NCI-H524 treated with DMSO at 0.1 percent for 48 hours (cell line): ENCODE measurements around the gene MAJIN.
"Not testable (repeated sequence)": the region's sequence is repeated elsewhere in the genome, so short reads cannot be mapped to it uniquely, and the experiment has no call there.

ENCODE experiments used
- DNase-seq: peaks from one replicate; lab custom pipeline; 2025; lab: John Stamatoyannopoulos, UW

Gene MAJIN

DNA sequence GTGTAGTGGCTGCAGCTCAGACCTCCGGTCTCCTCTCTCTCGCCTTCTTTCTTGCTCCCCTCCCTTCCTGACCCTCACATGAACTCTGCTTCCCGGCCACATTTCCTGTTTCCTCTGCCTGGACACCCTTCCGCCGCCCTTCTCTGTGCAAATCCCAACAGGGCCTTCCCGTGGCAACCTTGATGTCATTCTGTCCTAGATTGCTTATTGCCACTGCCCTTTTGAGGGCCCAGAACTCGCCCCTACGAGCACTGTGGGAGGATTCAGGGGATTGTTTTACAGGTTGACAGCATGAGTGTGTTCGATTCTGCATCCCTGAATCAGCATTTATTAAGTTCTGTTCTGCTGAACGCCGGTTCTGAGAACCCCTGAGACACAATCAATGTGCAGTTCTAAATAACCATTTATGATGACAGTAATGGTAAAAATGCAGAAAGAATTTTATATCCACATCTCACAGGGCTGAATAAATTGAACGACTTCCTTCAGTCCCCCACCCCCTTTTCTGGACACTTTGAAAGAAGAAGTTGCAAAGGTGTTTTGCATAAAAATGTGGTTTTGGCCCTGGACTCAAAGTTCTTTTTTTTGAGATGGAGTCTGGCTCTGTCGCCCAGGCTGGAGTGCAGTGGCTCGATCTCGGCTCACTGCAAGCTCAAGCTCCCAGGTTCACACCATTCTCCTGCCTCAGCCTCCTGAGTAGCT is 18.5 kb upstream of the MAJIN start:
- no peak for DNase-seq

DNA sequence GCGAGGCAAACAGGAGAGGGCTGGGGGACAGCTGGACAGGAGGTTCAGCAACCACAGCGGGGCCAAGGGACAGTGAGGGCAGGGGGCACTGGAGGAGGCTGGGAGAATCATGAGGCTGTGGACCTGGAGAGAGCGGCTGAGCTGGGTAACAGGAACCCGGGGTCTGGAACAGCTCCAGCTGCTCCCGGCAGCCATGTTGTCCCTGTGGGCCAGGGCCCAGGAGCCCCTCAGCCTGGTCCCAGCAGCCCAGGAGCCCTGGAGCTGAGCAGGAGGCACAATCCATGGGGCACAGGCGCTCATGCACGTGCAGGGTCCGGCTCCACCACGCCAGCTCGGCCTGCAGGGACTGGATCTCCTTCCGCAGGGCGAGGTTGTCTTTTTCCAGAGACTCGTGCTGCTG is 17.5 kb upstream of the MAJIN start:
- no peak for DNase-seq

DNA sequence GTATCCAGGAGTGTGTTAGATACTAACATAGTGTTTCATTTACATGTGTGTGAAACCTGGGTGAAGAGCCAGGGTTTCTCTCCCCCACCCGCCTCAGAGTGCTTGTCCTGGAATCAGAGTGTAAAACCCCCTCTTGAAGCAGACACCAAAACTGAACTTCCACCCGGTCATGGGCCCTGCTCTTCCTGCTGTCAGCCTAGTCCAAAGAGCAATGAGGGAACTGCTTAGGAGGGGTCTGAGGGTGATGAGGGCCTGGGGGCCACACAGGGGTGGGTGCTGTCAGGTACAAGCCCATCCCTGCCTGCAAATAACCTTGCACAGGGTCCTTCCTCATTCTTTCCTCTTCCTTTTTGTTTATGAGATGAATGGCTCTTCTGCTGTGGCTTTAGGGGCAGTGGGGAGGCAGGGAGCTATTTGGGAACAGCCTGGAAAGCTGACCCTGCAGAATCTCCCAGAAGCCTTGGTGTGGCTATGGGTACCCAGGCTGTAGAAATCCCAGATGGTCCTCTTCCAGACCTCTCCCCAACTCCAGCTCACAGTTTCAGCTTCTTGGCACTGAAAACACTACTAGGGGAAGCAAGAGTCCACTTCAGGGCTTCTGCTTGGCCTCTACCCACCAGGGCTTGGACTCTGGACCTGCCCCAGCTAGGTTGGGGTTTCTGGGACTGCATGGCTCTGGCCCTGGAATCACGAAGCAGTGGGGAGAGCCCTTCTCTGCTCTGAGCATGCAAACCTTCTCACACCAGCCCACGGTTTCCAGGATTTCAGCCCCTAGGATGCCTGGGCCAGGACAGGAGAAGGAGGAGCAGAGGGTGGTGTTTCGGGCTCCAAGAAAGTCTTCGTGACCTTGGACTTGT is 16.3 kb upstream of the MAJIN start:
- no peak for DNase-seq

DNA sequence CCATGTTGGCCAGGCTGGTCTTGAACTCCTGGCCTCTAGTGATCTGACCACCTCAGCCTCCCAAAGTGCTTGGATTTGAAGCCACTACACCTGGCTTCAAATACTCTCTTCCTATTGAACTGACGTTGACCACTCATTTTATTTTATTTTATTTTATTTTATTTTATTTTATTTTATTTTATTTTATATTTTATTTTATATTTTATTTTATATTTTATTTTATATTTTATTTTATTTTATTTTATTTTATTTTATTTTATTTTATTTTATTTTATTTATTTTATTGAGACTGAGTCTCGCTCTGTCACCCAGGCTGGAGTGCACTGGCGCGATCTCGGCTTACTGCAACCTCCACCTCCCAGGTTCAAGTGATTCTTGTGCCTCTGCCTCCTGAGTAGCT is 11.4 kb upstream of the MAJIN start:
- DNase-seq: not testable (repeated sequence)

DNA sequence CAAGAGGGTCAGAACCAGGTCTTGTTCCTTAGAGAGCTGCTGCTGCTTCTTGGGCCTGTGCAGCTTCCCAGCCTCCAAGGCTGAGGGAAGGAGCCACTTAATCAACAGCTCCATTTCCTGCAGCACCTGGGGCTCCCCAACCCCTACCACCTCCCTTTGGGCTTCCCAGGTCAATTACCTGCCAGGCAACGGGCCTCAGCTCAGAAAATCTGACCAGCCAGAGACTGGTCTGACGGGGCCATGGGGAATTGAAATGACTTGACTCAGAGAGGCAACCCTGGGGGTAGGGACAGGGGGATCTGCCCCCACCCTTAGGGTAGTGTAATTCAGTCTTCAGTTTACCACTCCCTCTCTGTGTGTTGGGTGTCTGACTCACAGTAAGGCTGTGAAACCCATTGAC is 4.7 kb upstream of the MAJIN start:
- DNase-seq: no peak

DNA sequence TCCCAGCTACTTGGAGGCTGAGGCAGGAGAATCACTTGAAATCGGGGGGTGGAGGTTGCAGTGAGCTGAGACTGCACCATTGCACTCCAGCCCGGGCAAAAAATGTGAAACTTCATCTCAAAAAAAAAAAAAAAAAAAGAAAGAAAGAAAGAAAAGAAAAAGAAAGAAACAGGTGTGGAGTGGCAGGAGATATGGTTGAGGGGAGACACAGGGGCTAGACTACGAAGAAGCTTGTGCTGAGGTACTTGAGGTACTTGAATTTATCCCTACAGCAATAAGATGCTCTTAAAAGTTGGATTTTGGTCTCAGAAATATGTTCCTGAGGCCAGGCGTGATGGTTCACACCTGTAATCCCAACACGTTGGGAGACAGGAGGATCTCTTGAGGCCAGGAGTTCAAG is 2.2 kb upstream of the MAJIN start:
- DNase-seq: no peak

DNA sequence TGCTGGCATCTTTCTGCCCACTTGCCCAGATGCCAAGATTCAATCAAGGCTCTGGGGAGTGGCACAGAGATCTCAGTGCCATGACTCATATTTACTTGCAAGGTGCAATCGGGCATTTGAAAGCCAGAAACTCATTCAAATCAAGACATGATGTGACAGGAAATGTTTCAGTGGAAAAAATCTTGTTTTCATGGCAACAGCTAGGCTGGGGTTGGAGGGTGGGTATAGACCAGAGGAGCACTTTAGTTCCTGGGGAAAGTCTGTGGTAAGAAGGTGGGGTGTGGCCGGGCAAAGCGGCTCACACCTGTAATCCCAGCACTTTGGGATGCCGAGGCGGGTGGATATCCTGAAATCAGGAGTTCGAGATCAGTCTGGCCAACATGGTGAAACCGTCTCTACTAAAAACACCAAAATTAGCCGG is 1.2 kb downstream of the MAJIN start:
- no peak for DNase-seq

DNA sequence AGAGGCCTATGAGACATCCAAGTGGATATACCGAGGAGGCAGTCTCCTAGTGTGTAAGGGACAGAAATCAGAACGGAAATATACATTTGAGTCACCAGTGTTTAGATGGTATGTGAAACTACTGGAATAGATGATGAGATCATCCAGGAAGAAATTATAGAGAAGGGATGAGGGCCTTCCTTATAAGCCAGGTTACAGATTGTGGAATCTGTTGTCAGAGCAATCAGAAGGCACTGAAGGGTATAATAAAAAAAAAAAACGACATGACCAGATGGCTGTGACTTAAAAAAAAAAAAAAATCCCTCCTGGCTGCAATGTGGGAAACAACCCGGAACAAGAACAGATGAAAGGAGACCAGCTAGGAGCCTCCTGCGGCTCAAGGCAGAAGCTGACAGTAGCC is 2.7 kb downstream of the MAJIN start:
- DNase-seq: peak; percentile 47

DNA sequence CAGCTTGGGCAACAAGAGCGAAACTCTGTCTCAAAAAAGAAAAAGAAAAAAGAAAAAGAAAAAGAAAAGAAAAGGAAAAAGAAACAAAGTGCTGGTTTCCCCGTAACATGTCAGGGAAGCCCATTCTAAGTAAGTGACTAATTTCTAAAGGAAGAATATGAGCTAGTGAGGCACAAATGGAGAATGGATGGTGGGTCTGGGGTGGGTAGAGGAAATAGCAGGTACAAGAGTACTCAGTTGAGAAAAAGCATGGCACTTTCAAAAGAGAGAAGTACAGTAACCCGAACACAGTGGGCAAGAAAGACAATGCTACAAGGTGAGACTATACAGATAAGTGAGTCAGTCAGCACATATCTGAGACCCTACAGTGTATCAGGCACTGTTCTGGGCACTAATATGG is 4.5 kb downstream of the MAJIN start:
- DNase-seq: no peak

DNA sequence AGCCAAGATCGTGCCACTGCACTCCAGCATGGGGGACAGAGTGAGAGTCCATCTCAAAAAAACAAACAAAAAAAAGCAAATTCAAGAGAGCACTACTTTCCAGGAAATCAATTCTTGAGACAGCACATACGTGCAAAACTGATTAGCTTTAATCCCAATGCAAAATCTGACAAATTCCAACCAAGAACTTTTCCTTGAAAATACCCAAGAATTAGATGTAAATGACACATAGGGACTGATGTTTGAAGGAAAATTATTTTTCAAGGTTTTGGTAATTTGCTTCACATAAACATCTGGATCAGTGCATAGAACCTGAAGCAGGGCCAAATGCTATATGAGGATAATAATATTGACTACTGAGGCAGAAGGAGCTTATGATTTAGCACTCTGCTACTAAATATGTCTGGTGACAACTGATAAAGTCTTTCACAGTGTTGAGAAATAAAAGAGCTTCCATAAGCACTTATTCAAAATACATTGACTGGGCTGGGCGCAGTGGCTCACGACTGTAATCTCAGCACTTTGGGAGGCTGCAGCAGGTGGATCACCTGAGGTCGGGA is 8.8 kb downstream of the MAJIN start:
- DNase-seq: no peak

DNA sequence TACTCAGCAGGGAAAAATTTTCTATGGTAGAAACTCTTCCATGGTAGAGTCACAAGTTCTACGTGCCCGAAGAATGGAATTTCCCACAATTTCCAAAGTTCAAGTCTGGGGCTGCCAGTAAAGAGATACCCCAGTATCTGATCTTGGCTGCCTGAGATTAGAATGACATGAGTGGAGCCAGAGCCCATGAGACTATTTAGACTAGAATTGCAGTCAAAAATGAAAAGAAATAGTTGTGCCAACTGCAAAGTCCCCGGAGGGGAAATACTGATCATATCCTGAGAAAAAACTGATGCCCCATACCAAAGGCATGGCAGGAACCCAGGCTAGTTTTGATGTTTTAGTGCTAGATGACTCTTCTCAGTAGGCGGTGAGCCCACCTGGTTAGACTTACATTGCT is 11.2 kb downstream of the MAJIN start:
- no peak for DNase-seq

DNA sequence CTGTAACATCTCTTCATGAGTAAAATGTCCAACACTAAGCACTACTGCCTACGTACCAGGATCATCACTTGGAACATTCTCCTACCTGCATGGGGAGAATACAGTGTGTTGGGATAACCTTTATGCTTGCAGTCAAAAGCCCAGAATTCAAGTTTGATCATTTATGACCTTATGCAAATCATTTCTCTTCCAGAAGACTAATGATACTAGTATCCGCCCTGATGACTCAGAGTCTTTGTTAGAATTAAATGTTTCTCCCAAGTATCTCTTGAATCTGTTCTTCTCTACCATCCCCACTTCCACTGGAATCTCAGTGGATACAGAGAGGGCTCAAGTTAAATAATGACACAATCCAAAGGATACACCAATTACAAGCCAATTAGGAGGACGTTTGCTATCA is 12.4 kb downstream of the MAJIN start:
- no peak for DNase-seq

DNA sequence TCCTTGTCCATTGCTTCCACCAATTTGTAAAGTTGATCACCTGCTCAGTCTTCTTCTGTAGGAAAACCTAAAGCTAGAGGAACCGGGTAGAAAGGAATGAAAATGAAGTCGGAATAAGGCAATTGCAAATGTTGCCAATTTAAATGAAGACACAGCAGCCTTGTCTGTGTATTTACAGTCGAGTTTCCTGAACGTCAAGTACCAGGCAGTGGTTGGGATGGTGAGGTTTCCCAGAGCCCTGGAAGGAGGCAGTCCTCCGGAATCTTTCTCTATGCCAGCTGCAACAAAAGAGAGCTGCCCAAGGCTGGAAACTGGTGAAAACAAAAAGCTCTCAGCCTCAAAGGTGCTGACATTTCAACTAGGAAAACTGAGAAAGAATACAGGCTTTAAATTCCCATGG is 17.7 kb downstream of the MAJIN start:
- DNase-seq: no peak

DNA sequence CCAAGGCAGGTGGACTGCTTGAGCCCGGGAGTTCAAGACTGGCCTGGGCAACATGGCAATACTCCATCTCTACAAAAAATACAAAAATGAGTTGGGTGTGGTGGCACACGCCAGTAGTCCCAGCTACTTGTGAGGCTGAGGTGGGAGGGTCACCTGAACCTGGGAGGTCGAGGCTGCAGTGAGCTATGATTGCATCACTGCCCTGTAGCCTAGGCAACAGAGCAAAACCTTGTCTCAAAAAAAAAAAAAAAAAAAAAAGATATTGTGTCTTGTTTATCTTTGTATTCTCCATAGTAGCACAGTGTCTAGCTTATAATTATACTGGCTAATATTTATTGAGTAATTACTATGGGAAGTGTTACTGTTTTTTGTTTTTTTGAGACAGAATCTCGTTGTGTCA is 20.4 kb downstream of the MAJIN start:
- DNase-seq: no peak

DNA sequence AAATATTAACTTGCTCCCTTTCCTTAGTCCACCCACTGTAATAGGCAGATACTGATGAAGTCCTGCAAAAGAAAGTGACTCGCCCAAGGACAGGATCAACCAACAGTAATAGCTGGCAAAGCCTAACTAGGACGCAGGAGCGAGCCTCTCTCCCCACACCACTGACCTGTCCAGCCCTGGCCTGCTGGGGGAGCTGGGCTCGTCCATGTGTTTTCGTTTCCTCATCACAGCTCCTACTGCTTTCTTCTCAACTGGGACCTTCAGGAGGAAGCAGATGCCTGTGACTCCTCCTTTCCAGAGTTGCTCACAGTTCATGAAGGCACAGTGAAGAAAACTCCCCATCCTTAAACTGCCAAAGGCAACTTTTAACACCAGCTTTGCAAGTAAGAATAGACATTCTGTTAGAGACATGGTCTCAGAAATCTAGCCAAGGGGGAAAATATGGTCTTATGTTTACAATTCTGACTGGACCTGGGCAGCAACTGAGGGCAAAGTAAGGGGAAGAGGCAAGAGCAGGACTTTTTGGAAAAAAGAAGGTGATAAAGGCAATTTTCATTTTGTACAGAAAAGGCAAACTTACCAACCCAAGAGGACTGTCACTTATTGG is 24.6 kb downstream of the MAJIN start:
- no peak for DNase-seq

DNA sequence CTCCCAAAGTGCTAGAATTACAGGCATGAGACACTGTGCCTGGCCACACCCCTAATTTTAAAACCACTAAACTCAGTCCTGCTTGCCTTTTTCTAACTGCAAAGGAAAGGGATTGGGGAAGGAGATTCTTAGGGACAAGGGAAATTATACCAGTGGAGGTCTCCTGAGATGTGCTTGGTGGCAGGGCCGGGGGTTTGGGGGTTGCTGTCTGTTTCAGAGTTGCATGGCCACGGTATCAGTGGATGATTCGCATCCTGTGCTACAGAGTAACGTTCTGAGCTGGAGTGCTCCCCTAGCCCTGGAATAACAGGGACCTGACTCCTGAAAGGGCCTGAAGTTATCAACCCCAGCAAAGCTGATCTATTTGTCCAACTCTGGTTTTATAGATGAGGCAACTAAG is 35.4 kb downstream of the MAJIN start:
- DNase-seq: no peak

DNA sequence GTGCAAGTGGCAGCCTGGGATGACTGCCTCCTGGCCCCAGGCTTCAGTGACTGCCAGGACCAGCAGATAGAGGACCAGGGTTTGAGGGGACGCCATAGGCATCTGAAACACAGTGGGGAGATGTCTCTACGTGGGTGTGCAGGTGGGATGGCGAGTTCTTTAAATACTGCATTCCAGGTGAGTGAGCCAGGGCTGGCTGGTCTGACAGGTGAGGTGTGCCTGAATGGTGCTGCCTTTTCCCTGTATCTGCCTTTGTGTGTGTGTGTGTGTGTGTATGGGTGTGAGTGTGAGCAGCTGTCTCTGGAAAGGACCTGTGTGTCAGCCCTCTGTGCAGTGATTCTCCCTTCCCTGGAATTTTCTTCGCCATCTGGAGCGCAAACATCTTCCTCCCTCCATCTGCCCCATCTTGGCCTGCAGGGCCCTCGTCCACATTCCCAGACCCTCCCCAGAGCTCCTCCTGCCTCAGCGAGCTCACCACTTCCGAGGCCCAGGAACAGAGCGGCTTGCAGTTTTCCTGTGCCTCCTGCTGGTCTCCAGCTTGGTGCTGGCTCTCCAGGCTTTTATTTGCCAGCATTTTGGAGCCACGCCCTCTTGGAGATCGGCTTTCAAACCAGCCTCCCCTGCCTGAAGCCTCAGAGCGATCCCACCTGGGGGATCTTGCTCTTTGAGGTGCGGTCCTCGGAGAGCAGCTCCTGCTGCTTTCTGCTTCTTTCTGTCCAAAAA is 36.4 kb downstream of the MAJIN start, which contains the start of gene GPHA2:
TSS of gene GPHA2 (minus strand) at position 535 of the 723 bp plus-strand sequence. CDS start at position 102, 433 bp downstream.
- peak; percentile 18 for DNase-seq

DNA sequence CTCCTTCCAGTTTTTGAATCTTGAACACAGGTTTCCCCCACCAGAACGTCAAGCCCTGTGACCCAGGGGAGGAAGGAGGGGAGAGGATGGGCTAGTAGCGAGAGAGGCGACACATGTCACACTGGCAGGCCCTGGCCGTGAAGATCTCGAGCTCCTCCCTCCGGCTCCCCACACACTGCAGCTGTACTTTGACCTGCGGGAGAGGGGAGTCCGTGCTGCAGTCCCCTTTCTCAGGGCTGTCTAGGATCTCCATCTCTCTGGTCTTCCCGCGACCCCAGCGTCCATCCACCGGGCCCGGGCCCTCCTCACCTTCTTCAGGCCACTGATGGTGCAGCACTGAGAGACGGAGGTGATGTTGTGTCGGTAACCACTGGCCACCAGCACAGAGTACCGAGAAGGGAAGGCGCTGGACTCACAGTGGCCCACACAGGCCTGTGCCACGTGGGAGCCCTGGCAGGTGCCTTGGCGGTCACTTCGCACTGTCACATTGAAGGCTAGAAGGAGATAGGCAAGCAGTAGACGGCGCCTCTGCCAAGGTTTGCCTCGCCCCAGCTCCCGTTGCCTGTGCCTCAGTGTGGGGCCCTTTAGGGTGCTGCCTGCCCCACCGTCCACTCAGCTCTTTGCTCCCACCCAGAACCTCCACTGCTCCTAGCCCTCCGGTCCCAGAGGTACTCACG is 37.1 kb downstream of the MAJIN start:
- no peak for DNase-seq

DNA sequence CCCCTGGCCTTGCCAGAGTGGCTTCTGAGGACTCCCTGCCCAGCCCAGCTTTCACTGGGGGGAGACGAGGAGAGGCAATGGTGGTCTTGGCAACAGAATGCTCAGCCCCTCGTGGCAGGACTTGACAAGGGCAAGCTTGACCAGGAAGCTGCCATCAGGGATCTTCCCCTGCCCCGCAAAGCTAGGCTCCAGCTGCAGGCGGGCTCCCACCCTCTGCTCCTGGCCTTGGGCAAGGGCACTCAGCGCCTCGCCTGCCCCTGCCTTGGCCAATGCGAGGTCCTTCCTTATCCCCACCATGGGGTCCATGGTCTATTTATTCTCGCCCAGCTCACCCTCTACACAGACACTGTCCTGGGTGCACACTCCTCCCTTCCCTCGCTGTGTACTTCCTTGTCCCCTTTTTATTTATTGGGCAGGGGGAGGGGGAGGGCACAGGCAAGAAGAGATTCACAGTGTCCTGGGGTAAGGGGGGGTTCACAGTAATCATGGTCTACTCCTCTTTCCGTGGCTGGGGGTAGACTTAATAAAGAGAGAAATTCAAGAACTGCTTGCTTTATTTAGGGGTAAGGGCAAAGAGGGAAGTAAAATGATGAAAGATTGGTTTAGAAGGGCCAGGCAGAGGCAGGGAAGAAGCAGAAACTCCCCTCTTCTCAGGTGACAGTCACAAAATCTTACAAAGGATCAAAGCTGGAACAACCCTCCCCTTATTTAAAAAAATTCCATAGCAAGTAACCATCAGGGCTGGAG is 37.8 kb downstream of the MAJIN start:
- DNase-seq: no peak

DNA sequence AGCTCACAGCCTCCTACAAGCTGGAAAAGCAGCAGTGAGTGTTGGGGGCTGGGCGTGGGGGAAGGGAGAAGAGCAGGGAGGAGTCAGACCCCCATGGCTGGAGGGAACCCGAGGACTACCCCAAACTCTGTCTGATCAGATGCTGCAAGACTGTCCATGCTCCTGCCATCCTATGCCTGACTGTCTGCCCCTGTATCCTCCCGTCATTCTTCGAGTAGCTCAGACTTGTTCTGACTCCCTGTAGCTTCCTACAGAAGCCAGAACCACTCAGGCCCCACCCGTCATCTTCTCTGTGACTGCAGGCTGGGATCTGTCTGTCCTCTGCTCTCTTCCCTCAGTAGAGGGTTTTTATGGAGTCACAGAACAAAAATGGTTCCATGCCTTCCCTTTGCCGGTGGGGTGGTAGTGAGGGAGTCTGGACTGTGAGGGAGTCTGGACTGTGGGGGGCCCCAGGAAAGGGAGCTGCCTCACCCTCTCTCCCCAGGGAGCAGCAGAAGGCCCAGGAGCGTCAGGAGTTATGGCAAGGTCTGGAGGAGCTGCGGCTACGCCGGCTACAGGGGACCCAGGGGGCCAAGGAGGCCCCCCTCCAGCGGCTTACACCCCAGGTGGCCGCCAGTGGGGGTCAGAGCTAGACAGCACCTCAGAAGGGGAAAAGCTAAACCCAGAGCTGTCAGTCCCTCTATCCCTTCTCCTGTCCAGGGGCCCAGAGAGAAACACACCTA is 38.5 kb downstream of the MAJIN start:
- DNase-seq: no peak
